Loucy (cell line): Measurements from ENCODE around the gene PTMA.

Experiments used
- H2AFZ ChIP-seq: fragments of 200-600 bp; sonication (generic); 2 replicates; pipeline ENCODE4 v1.6.0; 2016; ENCODE audit warnings: antibody characterized with exemption, mild to moderate bottlenecking, low read length, moderate library complexity
- H3F3A ChIP-seq: fragments of 200-600 bp; 2 replicates; pipeline ENCODE4 v1.6.0; 2016; ENCODE audit warnings: antibody characterized with exemption, low read depth, mild to moderate bottlenecking
- H3K27me3 ChIP-seq: fragments of 200-600 bp; sonication (generic); 2 replicates; pipeline ENCODE4 v1.6.1; 2014; ENCODE audit warnings: low read length, mild to moderate bottlenecking; ENCODE audit not compliant: insufficient read depth, poor library complexity, severe bottlenecking
- H3K36me3 ChIP-seq: fragments of 200-600 bp; sonication (generic); 2 replicates; pipeline ENCODE4 v1.6.1; 2016; ENCODE audit warnings: low read length; ENCODE audit not compliant: insufficient read depth
- H3K4me1 ChIP-seq: fragments of 200-600 bp; sonication (generic); 2 replicates; pipeline ENCODE4 v1.5.1; 2014; ENCODE audit warnings: low read length, mild to moderate bottlenecking; ENCODE audit not compliant: insufficient read depth, poor library complexity, severe bottlenecking
- H3K4me2 ChIP-seq: fragments of 200-600 bp; sonication (generic); 2 replicates; pipeline ENCODE4 v1.6.0; 2014; ENCODE audit warnings: antibody characterized with exemption, low read length, low read depth, mild to moderate bottlenecking; ENCODE audit not compliant: poor library complexity, severe bottlenecking
- H3K4me3 ChIP-seq: fragments of 200-600 bp; sonication (generic); 2 replicates; pipeline ENCODE4 v1.5.1; 2014; ENCODE audit warnings: low read length, mild to moderate bottlenecking, mixed read lengths; ENCODE audit not compliant: poor library complexity, severe bottlenecking
- H3K79me2 ChIP-seq: fragments of 200-600 bp; sonication (generic); 2 replicates; pipeline ENCODE4 v1.6.1; 2014; ENCODE audit warnings: low read length; ENCODE audit not compliant: insufficient read depth
- H3K9ac ChIP-seq: fragments of 200-600 bp; sonication (generic); 2 replicates; pipeline ENCODE4 v1.6.0; 2014; ENCODE audit warnings: mild to moderate bottlenecking, low read depth, low read length, moderate library complexity; ENCODE audit not compliant: poor library complexity, severe bottlenecking
- H3K9me2 ChIP-seq: fragments of 200-600 bp; sonication (generic); replicated peaks from 2 replicates; pipeline ENCODE4 v1.6.1; 2016; ENCODE audit warnings: low read depth, low read length, mixed read lengths
- H3K9me3 ChIP-seq: fragments of 200-600 bp; sonication (generic); 2 replicates; pipeline ENCODE4 v1.6.1; 2014; ENCODE audit warnings: mild to moderate bottlenecking, antibody characterized with exemption, low read length, low read depth; ENCODE audit not compliant: insufficient read depth
- H4K20me1 ChIP-seq: fragments of 200-600 bp; sonication (generic); 2 replicates; pipeline ENCODE4 v1.6.0; 2014; ENCODE audit warnings: antibody characterized with exemption, low read length, mild to moderate bottlenecking; ENCODE audit not compliant: insufficient read depth, poor library complexity, severe bottlenecking
- CTCF ChIP-seq: fragments of 200-600 bp; sonication (generic); conservative IDR thresholded peaks from 2 replicates; pipeline ENCODE4 v1.5.1; 2014; ENCODE audit warnings: mild to moderate bottlenecking, antibody characterized with exemption, low read length
- EZH2phosphoT487 ChIP-seq: fragments of 200-600 bp; IDR thresholded peaks from 2 replicates; pipeline ENCODE4 v1.6.1; 2018; ENCODE audit warnings: antibody characterized with exemption, mild to moderate bottlenecking, moderate library complexity, borderline replicate concordance

The PTMA gene

GRCh38 chr2:231696004-231696367 lies 12.3 kb upstream of the PTMA start:
- Histone ChIP-seq H3K9me2 (no peaks in the 10 kb centered on the region), H3K4me1 (no peaks in the 10 kb centered on the region), H3K9ac (no peak overlapping the region), H2AFZ (no peak overlapping the region), H3K79me2 (no peaks in the 10 kb centered on the region), H3K9me3 (no peaks in the 10 kb centered on the region), H3F3A (no peaks in the 10 kb centered on the region), H3K4me2 (no peak overlapping the region), H4K20me1 (no peaks in the 10 kb centered on the region), H3K4me3 (no peak overlapping the region), H3K27me3 (no peaks in the 10 kb centered on the region), H3K36me3 (no peaks in the 10 kb centered on the region)
- TF ChIP-seq CTCF (no peak), EZH2phosphoT487 (no peak)

GRCh38 chr2:231699006-231699405 lies 9.3 kb upstream of the PTMA start:
- peaks cover 5% of the 10 kb centered on the region; the same call in 1 of the 2 replicates for H3K79me2 ChIP-seq
- H2AFZ ChIP-seq, result no peak overlapping the region
- H3K9me2 ChIP-seq, result no peaks in the 10 kb centered on the region
- no peaks in the 10 kb centered on the region for H3F3A ChIP-seq
- no peak overlapping the region for H3K9ac ChIP-seq
- H3K4me1 ChIP-seq, result no peaks in the 10 kb centered on the region
- no peaks in the 10 kb centered on the region for H4K20me1 ChIP-seq
- no peaks in the 10 kb centered on the region for H3K27me3 ChIP-seq
- no peaks in the 10 kb centered on the region for H3K36me3 ChIP-seq
- no peaks in the 10 kb centered on the region for H3K9me3 ChIP-seq
- no peak overlapping the region for H3K4me3 ChIP-seq
- H3K4me2 ChIP-seq, result no peak overlapping the region
- TF ChIP-seq EZH2phosphoT487 (no peak), CTCF (no peak)

GRCh38 chr2:231701456-231702373 lies 6.6 kb upstream of the PTMA start:
- H2AFZ ChIP-seq, result no peak overlapping the region
- peaks cover 6% of the 10 kb centered on the region for H3K4me1 ChIP-seq
- peaks cover 3% of the 10 kb centered on the region for H4K20me1 ChIP-seq
- H3K9ac ChIP-seq, result no peak overlapping the region
- no peaks in the 10 kb centered on the region for H3K9me3 ChIP-seq
- TF ChIP-seq CTCF (no peak), EZH2phosphoT487 (no peak)
- no peaks in the 10 kb centered on the region for H3F3A ChIP-seq
- no peaks in the 10 kb centered on the region for H3K36me3 ChIP-seq
- H3K4me3 ChIP-seq, result no peak overlapping the region
- no peaks in the 10 kb centered on the region for H3K9me2 ChIP-seq
- peaks cover 32% of the 10 kb centered on the region for H3K79me2 ChIP-seq
- H3K4me2 ChIP-seq, result no peak overlapping the region
- no peaks in the 10 kb centered on the region for H3K27me3 ChIP-seq
